Keratinocyte (primary cell): ENCODE measurements around the gene SHE. TPM values are rescaled to one million over a fixed set of nuclear protein-coding genes. Genes with fewer than 3 reads are reported as not detected.

Source experiments
- DNase-seq: peaks from one replicate; pipeline ENCODE4 v3.0.0-alpha.2; 2011; ENCODE audit warnings: low read depth, missing footprints, low spot score
- FAIRE-seq: peaks from 2 replicates; lab custom pipeline; 2011; peaks lifted over from hg19 to GRCh38; lab: Jason Lieb, UNC
- H2AFZ ChIP-seq: 2 replicates; pipeline ENCODE4 v1.6.0; 2012; ENCODE audit warnings: low read length, control low read depth, inconsistent platforms; ENCODE audit not compliant: control insufficient read depth
- H3K27ac ChIP-seq: 2 replicates; pipeline ENCODE4 v1.5.1; 2011; ENCODE audit warnings: low read length; ENCODE audit not compliant: control insufficient read depth, insufficient read depth
- H3K27me3 ChIP-seq: 3 replicates; pipeline ENCODE4 v1.6.0; 2011; ENCODE audit warnings: low read length; ENCODE audit not compliant: control insufficient read depth, insufficient read depth; ENCODE audit errors: extremely low read depth
- H3K36me3 ChIP-seq, 2 experiments: 2 replicates in 1 of 2; 3 replicates in 1 of 2; pipeline ENCODE4 v1.5.1; 2011; ENCODE audit warnings: low read length in 2 of 2, mild to moderate bottlenecking in 1 of 2; ENCODE audit not compliant: control insufficient read depth in 2 of 2, insufficient read depth in 2 of 2; ENCODE audit errors: extremely low read depth in 1 of 2
- H3K4me1 ChIP-seq: 3 replicates; pipeline ENCODE4 v1.5.1; 2011; ENCODE audit warnings: low read length; ENCODE audit not compliant: control insufficient read depth, insufficient read depth; ENCODE audit errors: extremely low read depth
- H3K4me2 ChIP-seq: 3 replicates; pipeline ENCODE4 v1.6.0; 2011; ENCODE audit warnings: low read depth, low read length; ENCODE audit not compliant: control insufficient read depth, insufficient read depth; ENCODE audit errors: extremely low read depth
- H3K4me3 ChIP-seq, 3 experiments: fragments of 200-600 bp in 1 of 3; sonication (generic) in 1 of 3; 2 replicates in 2 of 3; 3 replicates in 1 of 3; pipeline ENCODE4 v1.5.1; 2011 to 2016; ENCODE audit warnings: low read length in 3 of 3, mild to moderate bottlenecking in 3 of 3, control low read depth in 2 of 3, inconsistent platforms in 1 of 3, low read depth in 1 of 3, mixed read lengths in 1 of 3, mixed run types in 1 of 3, moderate library complexity in 1 of 3; ENCODE audit not compliant: control insufficient read depth in 2 of 3, insufficient read depth in 2 of 3; ENCODE audit errors: extremely low read depth in 1 of 3
- H3K79me2 ChIP-seq: 2 replicates; pipeline ENCODE4 v1.6.0; 2012; ENCODE audit warnings: low read length; ENCODE audit not compliant: control insufficient read depth, insufficient read depth
- H3K9ac ChIP-seq: 3 replicates; pipeline ENCODE4 v1.6.0; 2011; ENCODE audit warnings: low read length; ENCODE audit not compliant: control insufficient read depth, insufficient read depth; ENCODE audit errors: extremely low read depth
- H3K9me1 ChIP-seq: 3 replicates; pipeline ENCODE4 v1.6.0; 2011; ENCODE audit warnings: low read length; ENCODE audit not compliant: control insufficient read depth, insufficient read depth; ENCODE audit errors: extremely low read depth
- H3K9me3 ChIP-seq: 2 replicates; pipeline ENCODE4 v1.5.1; 2012; ENCODE audit warnings: low read depth, low read length; ENCODE audit not compliant: control insufficient read depth
- H4K20me1 ChIP-seq: 3 replicates; pipeline ENCODE4 v1.6.0; 2011; ENCODE audit warnings: low read length; ENCODE audit not compliant: control insufficient read depth, insufficient read depth; ENCODE audit errors: extremely low read depth
- EZH2 ChIP-seq: IDR thresholded peaks from one replicate; pipeline ENCODE4 v1.6.1; 2012; ENCODE audit warnings: inconsistent platforms, mild to moderate bottlenecking, low read length, moderate library complexity
- dilution Hi-C: fragments of 300-500 bp; cut with MboI; formaldehyde crosslinking; loops from one replicate; pipeline ENCODE4 v1.7.0; 2020; ENCODE audit warnings: low sequenced_read_pairs; ENCODE audit not compliant: extremely low pct_ligation_motif_present
- polyA plus RNA-seq, 5 experiments: library from polyadenylated mRNA; depleted of rRNA in 3 of 5; stranded (reverse) in 3 of 5; stranded (forward) in 1 of 5; unstranded in 1 of 5; fragments of >200 nt; gene quantifications; 1 replicate in 1 of 5; 2 replicates in 3 of 5; 3 replicates in 1 of 5; pipeline versions ENCODE4 v1.2.1 to v1.2.3, GENCODE V29; 2011 to 2012; ENCODE audit warnings: missing spikeins in 2 of 5, low read depth in 1 of 5, low replicate concordance in 1 of 5
- TF ChIP-seq, protein P1 (sequence below), 3 experiments: IDR thresholded peaks in 1 of 3; conservative IDR thresholded peaks in 1 of 3; optimal IDR thresholded peaks in 1 of 3; 2 replicates in 2 of 3; 3 replicates in 1 of 3; pipeline versions ENCODE3 to v1.5.1; 2011; ENCODE audit warnings: low read length in 3 of 3, mild to moderate bottlenecking in 3 of 3, moderate library complexity in 2 of 3, control low read depth in 1 of 3, inconsistent platforms in 1 of 3; ENCODE audit not compliant: insufficient read depth in 2 of 3; ENCODE audit errors: extremely low read depth in 1 of 3

Gene SHE
- polyA plus RNA-seq, 1 donor (not counting 4 experiments of a cell fraction or from before 2014, with no cell fraction given): 0.01 TPM

- peaks cover 27% of the 10 kb centered on the region for H3K27me3 ChIP-seq
- no peaks in the 10 kb centered on the region for H3K4me1 ChIP-seq
- no peak overlapping the region for H3K4me2 ChIP-seq
- H3K79me2 ChIP-seq: no peaks in the 10 kb centered on the region
- no peak overlapping the region for H3K4me3 ChIP-seq
- TF ChIP-seq, protein P1, sequence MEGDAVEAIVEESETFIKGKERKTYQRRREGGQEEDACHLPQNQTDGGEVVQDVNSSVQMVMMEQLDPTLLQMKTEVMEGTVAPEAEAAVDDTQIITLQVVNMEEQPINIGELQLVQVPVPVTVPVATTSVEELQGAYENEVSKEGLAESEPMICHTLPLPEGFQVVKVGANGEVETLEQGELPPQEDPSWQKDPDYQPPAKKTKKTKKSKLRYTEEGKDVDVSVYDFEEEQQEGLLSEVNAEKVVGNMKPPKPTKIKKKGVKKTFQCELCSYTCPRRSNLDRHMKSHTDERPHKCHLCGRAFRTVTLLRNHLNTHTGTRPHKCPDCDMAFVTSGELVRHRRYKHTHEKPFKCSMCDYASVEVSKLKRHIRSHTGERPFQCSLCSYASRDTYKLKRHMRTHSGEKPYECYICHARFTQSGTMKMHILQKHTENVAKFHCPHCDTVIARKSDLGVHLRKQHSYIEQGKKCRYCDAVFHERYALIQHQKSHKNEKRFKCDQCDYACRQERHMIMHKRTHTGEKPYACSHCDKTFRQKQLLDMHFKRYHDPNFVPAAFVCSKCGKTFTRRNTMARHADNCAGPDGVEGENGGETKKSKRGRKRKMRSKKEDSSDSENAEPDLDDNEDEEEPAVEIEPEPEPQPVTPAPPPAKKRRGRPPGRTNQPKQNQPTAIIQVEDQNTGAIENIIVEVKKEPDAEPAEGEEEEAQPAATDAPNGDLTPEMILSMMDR (optimal IDR thresholded peaks at IDR 0.05 in 1 of 3, IDR thresholded peaks at IDR 0.05 in 1 of 3, conservative IDR thresholded peaks at IDR 0.05 in 1 of 3; ENCODE audit: extremely low read depth in 1 of 3, insufficient read depth in 2 of 3, low read length in 3 of 3): no peak
- no peak for TF ChIP-seq EZH2
- no peak overlapping the region for H3K27ac ChIP-seq
- no peaks in the 10 kb centered on the region for H4K20me1 ChIP-seq
- H3K9ac ChIP-seq: no peak overlapping the region
- H3K36me3 ChIP-seq: no peaks in the 10 kb centered on the region
- dilution Hi-C loops: no loop called here
- DNase-seq (no peak), FAIRE-seq (no peak)
- no peak overlapping the region for H2AFZ ChIP-seq
- no peaks in the 10 kb centered on the region for H3K9me1 ChIP-seq
- no peaks in the 10 kb centered on the region for H3K9me3 ChIP-seq
These were observed 39.0 kb upstream of the SHE start for GRCh38 chr1:154541231-154541630.

DNA sequence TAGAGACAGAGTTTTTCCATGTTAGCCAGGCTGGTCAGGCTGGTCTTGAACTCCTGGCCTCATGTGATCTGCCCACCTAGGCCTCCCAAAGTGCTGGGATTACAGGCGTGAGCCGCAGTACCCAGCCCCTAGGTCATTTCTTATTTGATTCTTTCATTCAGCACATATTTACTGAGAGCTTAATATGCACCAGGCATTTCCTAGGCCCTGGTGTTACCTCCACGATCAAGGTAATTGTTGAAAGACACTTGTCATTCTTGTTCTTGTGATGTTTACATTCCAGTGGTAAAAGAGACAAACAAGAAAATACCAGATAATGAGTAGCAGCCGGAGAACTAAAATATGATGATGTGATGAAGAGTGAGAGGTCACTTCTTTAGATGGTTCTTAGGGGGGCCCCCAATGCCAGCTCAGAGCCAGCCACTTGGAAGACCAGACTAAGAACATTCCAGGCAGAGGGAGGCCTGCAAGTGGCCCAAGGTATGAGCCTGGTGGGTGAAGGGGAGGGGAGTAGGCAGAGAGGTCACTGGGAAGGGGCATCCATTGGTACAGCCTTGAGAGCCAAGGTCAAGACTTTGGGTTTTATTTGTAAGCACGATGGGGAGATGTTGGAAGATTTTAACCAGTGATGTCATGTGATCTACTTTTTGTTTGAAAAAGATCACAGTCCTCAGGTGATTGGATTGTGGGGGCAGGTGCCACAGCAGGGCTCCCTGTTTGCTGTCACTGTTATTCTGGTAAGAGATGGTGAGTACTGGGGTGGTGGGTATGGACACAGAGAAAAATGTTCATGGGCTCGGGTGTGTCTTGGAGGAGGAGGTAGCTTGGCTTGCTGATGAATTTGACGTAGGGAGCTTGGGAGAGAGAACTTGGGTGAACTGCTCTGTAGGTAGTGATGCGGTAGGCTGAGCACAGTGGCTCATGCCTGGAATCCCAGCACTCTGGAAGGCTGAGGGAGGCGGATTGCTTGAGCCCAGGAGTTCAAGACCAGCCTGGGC lies 37.6 kb upstream of the SHE start:
- DNase-seq: no peak
- no peak overlapping the region for H3K4me3 ChIP-seq
- no peak overlapping the region for H3K27ac ChIP-seq
- no peak for FAIRE-seq
- no peak overlapping the region for H3K9ac ChIP-seq
- H4K20me1 ChIP-seq: no peaks in the 10 kb centered on the region
- TF ChIP-seq, protein P1 (optimal IDR thresholded peaks at IDR 0.05 in 1 of 3, IDR thresholded peaks at IDR 0.05 in 1 of 3, conservative IDR thresholded peaks at IDR 0.05 in 1 of 3; ENCODE audit: extremely low read depth in 1 of 3, insufficient read depth in 2 of 3, low read length in 3 of 3): no peak
- TF ChIP-seq EZH2: no peak
- no peaks in the 10 kb centered on the region for H3K36me3 ChIP-seq
- H3K4me1 ChIP-seq: no peaks in the 10 kb centered on the region
- dilution Hi-C loops: no loop called here
- no peak overlapping the region for H3K4me2 ChIP-seq
- H2AFZ ChIP-seq: no peak overlapping the region
- H3K27me3 ChIP-seq: peaks cover 24% of the 10 kb centered on the region
- H3K79me2 ChIP-seq: no peaks in the 10 kb centered on the region
- H3K9me1 ChIP-seq: no peaks in the 10 kb centered on the region
- no peaks in the 10 kb centered on the region for H3K9me3 ChIP-seq
